H9 (cell line): Measurements from ENCODE around the gene DGKH. TPM values are rescaled to one million over a fixed set of nuclear protein-coding genes. Genes with fewer than 3 reads are reported as not detected.

Source experiments
- DNase-seq: peaks from one replicate; pipeline ENCODE4 v3.0.0-alpha.2; 2017
- H2AFZ ChIP-seq: one replicate; pipeline ENCODE4 v1.6.1; 2013; ENCODE audit warnings: mild to moderate bottlenecking, low read length, control low read depth, moderate library complexity
- H2AK5ac ChIP-seq: 2 replicates; pipeline ENCODE4 v1.6.1; 2013; ENCODE audit warnings: low read length, control low read depth, mixed read lengths; ENCODE audit not compliant: insufficient read length
- H2BK120ac ChIP-seq: one replicate; pipeline ENCODE4 v1.6.1; 2013; ENCODE audit warnings: low read depth, mild to moderate bottlenecking, low read length, control low read depth, inconsistent platforms; ENCODE audit not compliant: poor library complexity, severe bottlenecking
- H2BK12ac ChIP-seq: 2 replicates; pipeline ENCODE4 v1.6.1; 2013; ENCODE audit warnings: low read length, control low read depth, mixed read lengths, low read depth; ENCODE audit not compliant: insufficient read length
- H2BK15ac ChIP-seq: 2 replicates; pipeline ENCODE4 v1.6.1; 2013; ENCODE audit warnings: low read depth, low read length, control low read depth
- H2BK20ac ChIP-seq: one replicate; pipeline ENCODE4 v1.6.1; 2013; ENCODE audit warnings: low read depth, mild to moderate bottlenecking, low read length, control low read depth, inconsistent platforms; ENCODE audit not compliant: poor library complexity, severe bottlenecking
- H2BK5ac ChIP-seq: 2 replicates; pipeline ENCODE4 v1.6.1; 2013; ENCODE audit warnings: low read length, control low read depth, mixed read lengths; ENCODE audit not compliant: insufficient read length
- H3K14ac ChIP-seq: 2 replicates; pipeline ENCODE4 v1.6.1; 2013; ENCODE audit warnings: low read length, control low read depth; ENCODE audit not compliant: insufficient read depth
- H3K18ac ChIP-seq: 2 replicates; pipeline ENCODE4 v1.6.1; 2013; ENCODE audit warnings: low read depth, mild to moderate bottlenecking, mixed read lengths, low read length, control low read depth; ENCODE audit not compliant: insufficient read length
- H3K23ac ChIP-seq: 2 replicates; pipeline ENCODE4 v1.6.1; 2013; ENCODE audit warnings: low read length, control low read depth, mixed read lengths, low read depth; ENCODE audit not compliant: insufficient read length
- H3K23me2 ChIP-seq: 2 replicates; pipeline ENCODE4 v1.6.1; 2013; ENCODE audit warnings: low read depth, mild to moderate bottlenecking, mixed read lengths, low read length, control low read depth; ENCODE audit not compliant: insufficient read length, poor library complexity, severe bottlenecking
- H3K27ac ChIP-seq: 2 replicates; pipeline ENCODE4 v1.5.1; 2013; ENCODE audit warnings: low read length, control low read depth, mixed read lengths, low read depth; ENCODE audit not compliant: insufficient read length
- H3K27me3 ChIP-seq: 2 replicates; pipeline ENCODE4 v1.6.1; 2013; ENCODE audit warnings: low read length, control low read depth, inconsistent platforms; ENCODE audit not compliant: insufficient read depth
- H3K4ac ChIP-seq: 2 replicates; pipeline ENCODE4 v1.6.1; 2013; ENCODE audit warnings: low read depth, mild to moderate bottlenecking, control low read depth, inconsistent platforms, low read length, moderate library complexity
- H3K4me1 ChIP-seq: 2 replicates; pipeline ENCODE4 v1.6.1; 2013; ENCODE audit warnings: low read length, control low read depth, inconsistent platforms; ENCODE audit not compliant: insufficient read depth
- H3K4me2 ChIP-seq: 2 replicates; pipeline ENCODE4 v1.6.1; 2013; ENCODE audit warnings: low read length, control low read depth, mixed read lengths; ENCODE audit not compliant: insufficient read length, insufficient read depth
- H3K56ac ChIP-seq: 2 replicates; pipeline ENCODE4 v1.6.1; 2013; ENCODE audit warnings: low read depth, mild to moderate bottlenecking, mixed read lengths, low read length, control low read depth; ENCODE audit not compliant: insufficient read length
- H3K79me1 ChIP-seq: 2 replicates; pipeline ENCODE4 v1.6.1; 2013; ENCODE audit warnings: low read depth, mild to moderate bottlenecking, moderate library complexity, low read length, control low read depth, inconsistent platforms; ENCODE audit not compliant: insufficient read depth, poor library complexity, severe bottlenecking
- H3K79me2 ChIP-seq: 2 replicates; pipeline ENCODE4 v1.6.1; 2013; ENCODE audit warnings: low read length, control low read depth, inconsistent platforms; ENCODE audit not compliant: insufficient read depth
- H3K9ac ChIP-seq: 2 replicates; pipeline ENCODE4 v1.6.1; 2013; ENCODE audit warnings: low read length, control low read depth, mixed read lengths; ENCODE audit not compliant: insufficient read length; ENCODE audit errors: extremely low read depth
- H3K9me3 ChIP-seq: one replicate; pipeline ENCODE4 v1.6.1; 2013; ENCODE audit warnings: low read depth, low read length, inconsistent platforms; ENCODE audit not compliant: control insufficient read depth
- H3T11ph ChIP-seq: one replicate; pipeline ENCODE4 v1.6.1; 2013; ENCODE audit warnings: mild to moderate bottlenecking, low read length, control low read depth, inconsistent platforms
- H4K20me1 ChIP-seq: one replicate; pipeline ENCODE4 v1.6.1; 2013; ENCODE audit not compliant: control insufficient read depth, insufficient read length, insufficient read depth
- H4K5ac ChIP-seq: 2 replicates; pipeline ENCODE4 v1.6.1; 2013; ENCODE audit warnings: low read depth, mild to moderate bottlenecking, mixed read lengths, low read length, control low read depth; ENCODE audit not compliant: insufficient read length
- H4K8ac ChIP-seq: replicated peaks from 2 replicates; pipeline ENCODE4 v1.6.1; 2013; ENCODE audit warnings: low read length, control low read depth, mixed read lengths, low read depth; ENCODE audit not compliant: insufficient read length
- H4K91ac ChIP-seq: 2 replicates; pipeline ENCODE4 v1.6.1; 2013; ENCODE audit warnings: low read depth, mild to moderate bottlenecking, moderate library complexity, mixed read lengths, low read length, control low read depth; ENCODE audit not compliant: insufficient read length
- H3K27ac Mint-ChIP-seq, 3 experiments: 2 replicates in 2 of 3; 3 replicates in 1 of 3; pipeline ENCODE4 v1.8.0; 2020 to 2021; ENCODE audit warnings: mixed read lengths in 3 of 3, mild to moderate bottlenecking in 1 of 3, moderate library complexity in 1 of 3
- H3K27me3 Mint-ChIP-seq: 2 replicates; pipeline ENCODE4 v1.8.0; 2021; ENCODE audit warnings: low read depth, mild to moderate bottlenecking, moderate library complexity, mixed read lengths
- H3K36me3 Mint-ChIP-seq, 3 experiments: 2 replicates in 2 of 3; 3 replicates in 1 of 3; pipeline ENCODE4 v1.8.0; 2020 to 2021; ENCODE audit warnings: low read depth in 3 of 3, mixed read lengths in 3 of 3; ENCODE audit not compliant: insufficient read depth in 1 of 3
- H3K4me1 Mint-ChIP-seq, 2 experiments: 2 replicates each; pipeline ENCODE4 v1.8.0; 2020; ENCODE audit warnings: mixed read lengths in 2 of 2
- H3K4me3 Mint-ChIP-seq, 2 experiments: 2 replicates in 1 of 2; 3 replicates in 1 of 2; pipeline ENCODE4 v1.8.0; 2020 to 2021; ENCODE audit warnings: mild to moderate bottlenecking in 2 of 2, mixed read lengths in 2 of 2, moderate library complexity in 1 of 2
- H3K9me3 Mint-ChIP-seq, 2 experiments: 2 replicates in 1 of 2; 3 replicates in 1 of 2; pipeline ENCODE4 v1.8.0; 2020; ENCODE audit warnings: mild to moderate bottlenecking in 2 of 2, mixed read lengths in 2 of 2, moderate library complexity in 1 of 2
- total RNA-seq: library from RNA; stranded (reverse); gene quantifications from 2 replicates; pipeline ENCODE4 v1.2.1, GENCODE V29; 2021
- TF ChIP-seq, protein P1 (sequence below): fragments of 200-600 bp; sonication (generic); conservative IDR thresholded peaks from 3 replicates; pipeline ENCODE4 v1.8.0; 2021; ENCODE audit warnings: antibody characterized with exemption, mild to moderate bottlenecking

Gene DGKH
- total RNA-seq, 1 experiment from 2014 or later, result 8.6 TPM

DNA sequence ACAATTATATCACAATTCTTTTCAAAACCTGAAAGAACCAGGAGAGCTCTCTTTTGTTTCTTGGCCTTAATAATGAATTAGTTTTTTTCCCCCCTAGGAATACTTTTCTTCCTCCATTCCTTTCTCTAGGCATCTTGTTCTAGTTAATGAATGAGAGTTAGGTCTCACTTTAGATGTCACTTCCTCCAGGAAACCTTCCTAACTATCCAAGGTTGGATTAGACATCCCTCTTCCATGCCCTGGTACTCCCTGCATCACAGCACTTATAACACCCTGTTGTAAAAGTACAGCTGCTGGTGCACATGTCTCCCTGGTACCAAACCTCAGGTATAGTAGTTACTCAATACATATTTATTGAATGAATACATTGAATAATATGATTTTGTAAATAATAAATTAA lies 21.2 kb upstream of the DGKH start:
- no peak overlapping the region for H3K4me3 Mint-ChIP-seq
- no peaks in the 10 kb centered on the region; the same call in 1 of the 2 replicates for H3K27me3 Mint-ChIP-seq
- H3K4me1 Mint-ChIP-seq, result peaks cover 2% of the 10 kb centered on the region in 2 experiments; a peak in 2 of 4 replicates
- H4K8ac ChIP-seq, result no peak overlapping the region
- H3K23me2 ChIP-seq, result no peaks in the 10 kb centered on the region
- H3K4me2 ChIP-seq, result no peak overlapping the region
- no peak overlapping the region for H2AK5ac ChIP-seq
- H2AFZ ChIP-seq, result no peak overlapping the region
- no peak overlapping the region for H2BK12ac ChIP-seq
- H3K4ac ChIP-seq, result no peak overlapping the region
- H3K9me3 Mint-ChIP-seq, result no peaks in the 10 kb centered on the region
- H4K20me1 ChIP-seq, result no peaks in the 10 kb centered on the region
- no peak overlapping the region for H4K91ac ChIP-seq
- no peak overlapping the region for H3T11ph ChIP-seq
- H3K18ac ChIP-seq, result no peak overlapping the region
- no peak for DNase-seq
- H3K56ac ChIP-seq, result no peak overlapping the region
- TF ChIP-seq, protein P1, sequence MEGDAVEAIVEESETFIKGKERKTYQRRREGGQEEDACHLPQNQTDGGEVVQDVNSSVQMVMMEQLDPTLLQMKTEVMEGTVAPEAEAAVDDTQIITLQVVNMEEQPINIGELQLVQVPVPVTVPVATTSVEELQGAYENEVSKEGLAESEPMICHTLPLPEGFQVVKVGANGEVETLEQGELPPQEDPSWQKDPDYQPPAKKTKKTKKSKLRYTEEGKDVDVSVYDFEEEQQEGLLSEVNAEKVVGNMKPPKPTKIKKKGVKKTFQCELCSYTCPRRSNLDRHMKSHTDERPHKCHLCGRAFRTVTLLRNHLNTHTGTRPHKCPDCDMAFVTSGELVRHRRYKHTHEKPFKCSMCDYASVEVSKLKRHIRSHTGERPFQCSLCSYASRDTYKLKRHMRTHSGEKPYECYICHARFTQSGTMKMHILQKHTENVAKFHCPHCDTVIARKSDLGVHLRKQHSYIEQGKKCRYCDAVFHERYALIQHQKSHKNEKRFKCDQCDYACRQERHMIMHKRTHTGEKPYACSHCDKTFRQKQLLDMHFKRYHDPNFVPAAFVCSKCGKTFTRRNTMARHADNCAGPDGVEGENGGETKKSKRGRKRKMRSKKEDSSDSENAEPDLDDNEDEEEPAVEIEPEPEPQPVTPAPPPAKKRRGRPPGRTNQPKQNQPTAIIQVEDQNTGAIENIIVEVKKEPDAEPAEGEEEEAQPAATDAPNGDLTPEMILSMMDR, result no peak
- no peak overlapping the region for H2BK20ac ChIP-seq
- no peaks in the 10 kb centered on the region for H3K9me3 ChIP-seq
- no peak overlapping the region for H2BK15ac ChIP-seq
- H3K14ac ChIP-seq, result no peak overlapping the region
- H3K36me3 Mint-ChIP-seq, result no peaks in the 10 kb centered on the region
- no peak overlapping the region for H3K23ac ChIP-seq
- H4K5ac ChIP-seq, result no peak overlapping the region
- no peak overlapping the region for H3K27ac ChIP-seq
- H3K79me2 ChIP-seq, result no peaks in the 10 kb centered on the region
- H2BK5ac ChIP-seq, result no peak overlapping the region
- no peaks in the 10 kb centered on the region for H3K27me3 ChIP-seq
- peaks cover 2% of the 10 kb centered on the region; the same call in 1 of the 2 replicates for H3K4me1 ChIP-seq
- H3K9ac ChIP-seq, result no peak overlapping the region
- H3K27ac Mint-ChIP-seq, result no peak overlapping the region
- no peaks in the 10 kb centered on the region for H3K79me1 ChIP-seq
- H2BK120ac ChIP-seq, result no peak overlapping the region
